Measurements from ENCODE around the gene MED27.

DNA sequence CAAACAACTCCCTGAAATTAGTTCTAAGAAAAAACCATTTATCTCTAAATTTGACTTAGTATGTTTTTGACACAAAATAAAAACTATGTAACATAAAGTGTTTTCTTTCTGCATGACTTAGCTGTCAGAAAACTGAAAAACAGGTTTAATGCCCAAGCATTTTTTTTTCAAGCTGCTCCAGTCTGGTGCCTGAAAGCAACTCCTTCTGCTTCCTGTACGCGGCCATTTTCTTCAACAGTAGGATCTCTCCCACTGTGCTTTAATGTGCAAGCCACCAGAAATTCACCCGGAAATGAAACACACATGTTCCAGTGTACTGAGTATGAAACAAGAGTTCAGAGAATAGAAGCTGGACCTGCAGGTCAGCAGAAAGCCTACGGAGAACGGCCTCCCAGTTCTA, 161.2 kb downstream of the MED27 start:
- TF ChIP-seq, protein P1, sequence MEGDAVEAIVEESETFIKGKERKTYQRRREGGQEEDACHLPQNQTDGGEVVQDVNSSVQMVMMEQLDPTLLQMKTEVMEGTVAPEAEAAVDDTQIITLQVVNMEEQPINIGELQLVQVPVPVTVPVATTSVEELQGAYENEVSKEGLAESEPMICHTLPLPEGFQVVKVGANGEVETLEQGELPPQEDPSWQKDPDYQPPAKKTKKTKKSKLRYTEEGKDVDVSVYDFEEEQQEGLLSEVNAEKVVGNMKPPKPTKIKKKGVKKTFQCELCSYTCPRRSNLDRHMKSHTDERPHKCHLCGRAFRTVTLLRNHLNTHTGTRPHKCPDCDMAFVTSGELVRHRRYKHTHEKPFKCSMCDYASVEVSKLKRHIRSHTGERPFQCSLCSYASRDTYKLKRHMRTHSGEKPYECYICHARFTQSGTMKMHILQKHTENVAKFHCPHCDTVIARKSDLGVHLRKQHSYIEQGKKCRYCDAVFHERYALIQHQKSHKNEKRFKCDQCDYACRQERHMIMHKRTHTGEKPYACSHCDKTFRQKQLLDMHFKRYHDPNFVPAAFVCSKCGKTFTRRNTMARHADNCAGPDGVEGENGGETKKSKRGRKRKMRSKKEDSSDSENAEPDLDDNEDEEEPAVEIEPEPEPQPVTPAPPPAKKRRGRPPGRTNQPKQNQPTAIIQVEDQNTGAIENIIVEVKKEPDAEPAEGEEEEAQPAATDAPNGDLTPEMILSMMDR (IDR thresholded peaks at IDR 0.05) = no peak
- no peak for TF ChIP-seq POLR2A (IDR thresholded peaks at IDR 0.05)
